ENCODE results near the gene AOX1.
"Not testable (repeated sequence)": the region's sequence is repeated elsewhere in the genome, so short reads cannot be mapped to it uniquely, and the experiment has no call there.

Gene AOX1

DNA sequence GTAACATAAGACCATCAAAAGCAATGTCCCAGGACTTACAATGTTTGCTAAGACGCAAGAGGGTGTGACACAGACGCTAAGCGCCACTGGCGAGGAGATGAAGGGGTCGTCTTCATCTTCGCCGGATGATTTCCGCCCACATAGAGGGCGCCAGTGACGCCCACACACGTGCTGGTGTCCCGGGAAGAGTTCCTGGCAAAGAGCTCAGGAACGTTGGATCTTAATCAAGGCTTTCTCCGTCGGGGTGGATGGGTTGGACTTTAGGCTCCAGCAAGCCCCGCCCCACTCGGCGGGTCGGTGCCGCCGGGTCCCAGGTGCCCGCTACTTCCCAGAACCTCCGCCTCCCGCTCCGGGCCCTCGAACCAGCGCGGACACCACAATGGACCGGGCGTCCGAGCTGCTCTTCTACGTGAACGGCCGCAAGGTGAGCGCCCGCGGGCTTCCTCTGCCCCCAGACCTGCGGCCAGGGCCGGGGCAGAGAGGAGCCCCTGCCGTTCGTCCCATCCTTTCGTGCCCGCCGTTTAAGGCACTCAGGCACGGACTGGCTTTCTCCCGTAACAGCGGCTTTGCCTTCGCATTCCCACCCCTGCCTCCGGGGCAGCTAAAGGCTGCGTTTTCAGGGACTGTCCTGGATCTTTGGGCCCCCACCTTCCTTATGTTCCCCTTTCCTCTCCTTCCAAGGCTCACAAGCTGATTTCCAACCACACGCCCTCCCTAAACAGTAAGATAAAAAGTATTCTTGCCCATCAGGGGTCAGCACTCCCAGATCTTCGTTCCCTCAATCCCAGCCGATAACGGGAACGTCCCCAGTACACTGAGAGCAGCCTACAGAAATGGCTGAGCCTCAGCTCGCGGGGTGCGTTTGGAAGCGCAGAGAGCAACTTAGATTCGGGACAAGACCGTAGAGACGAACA, at the start of gene AOX1:
AOX1 (plus strand) TSS at position 285 of the 914 bp plus-strand sequence; CDS start at position 380, 95 bp downstream.
- H3K9me3 ChIP-seq (ENCODE audit: control insufficient read depth, insufficient read depth, low read length) = no peaks in the 10 kb centered on the region
- no peaks in the 10 kb centered on the region for H3K4me1 ChIP-seq (ENCODE audit: insufficient read depth, low read length)
- peak within 1 kb of the TSS; percentile 66 for H3K9ac ChIP-seq (ENCODE audit: low read depth, low read length)
- H3K36me3 ChIP-seq (ENCODE audit: insufficient read depth, low read length) = no peaks in the 10 kb centered on the region

DNA sequence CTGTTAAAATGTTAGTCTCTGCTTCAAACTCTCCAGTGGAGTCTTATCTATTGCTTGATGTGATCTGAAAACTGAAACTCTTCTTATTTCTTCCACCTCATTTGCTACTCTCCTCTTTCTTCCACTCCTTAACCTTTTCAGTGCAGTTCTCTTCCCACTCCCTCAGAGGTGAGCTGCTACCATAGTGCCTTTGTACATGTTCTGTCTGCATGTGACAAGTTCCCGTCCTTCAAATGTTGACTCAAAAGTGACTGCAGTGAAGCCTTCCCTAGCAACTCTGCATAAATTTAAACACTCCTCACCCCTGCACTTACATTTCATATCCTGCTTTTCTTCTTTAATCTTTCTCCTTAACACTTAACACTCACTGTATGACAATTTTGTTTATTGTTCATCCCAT, 47.7 kb upstream of the AOX1 start:
- no peaks in the 10 kb centered on the region for H3K4me1 ChIP-seq (ENCODE audit: insufficient read depth, low read length)
- peaks cover 2% of the 10 kb centered on the region; the same call in 1 of the 2 replicates for H3K36me3 ChIP-seq (ENCODE audit: insufficient read depth, low read length)
- H3K9me3 ChIP-seq (ENCODE audit: control insufficient read depth, insufficient read depth, low read length) = no peaks in the 10 kb centered on the region
- no peak overlapping the region for H3K9ac ChIP-seq (ENCODE audit: low read depth, low read length)

DNA sequence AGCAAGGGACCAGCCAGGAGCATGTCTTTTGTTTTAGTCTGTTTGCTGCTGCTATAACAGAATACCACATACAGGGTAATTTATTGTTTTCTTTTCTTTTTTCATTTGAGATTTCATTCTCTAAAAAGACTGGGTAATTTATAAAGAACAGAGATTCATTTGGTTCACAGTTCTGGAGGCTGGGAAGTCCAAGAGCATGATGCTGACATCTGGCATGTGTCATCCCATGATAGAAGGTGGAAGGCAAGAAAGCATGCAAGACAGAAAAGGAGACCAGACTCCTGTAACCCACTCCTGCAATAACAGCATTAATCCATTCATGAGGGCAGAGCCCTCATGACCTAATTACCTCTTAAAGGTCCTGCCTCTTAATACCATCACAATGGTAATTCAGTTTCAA, 45.0 kb upstream of the AOX1 start:
- Histone ChIP-seq H3K36me3 (ENCODE audit: insufficient read depth, low read length) (0 out of 2 replicates have a peak, but pooled peaks cover 4% of the 10 kb centered on the region), H3K9me3 (ENCODE audit: control insufficient read depth, insufficient read depth, low read length) (no peaks in the 10 kb centered on the region), H3K9ac (ENCODE audit: low read depth, low read length) (no peak overlapping the region), H3K4me1 (ENCODE audit: insufficient read depth, low read length) (no peaks in the 10 kb centered on the region)

DNA sequence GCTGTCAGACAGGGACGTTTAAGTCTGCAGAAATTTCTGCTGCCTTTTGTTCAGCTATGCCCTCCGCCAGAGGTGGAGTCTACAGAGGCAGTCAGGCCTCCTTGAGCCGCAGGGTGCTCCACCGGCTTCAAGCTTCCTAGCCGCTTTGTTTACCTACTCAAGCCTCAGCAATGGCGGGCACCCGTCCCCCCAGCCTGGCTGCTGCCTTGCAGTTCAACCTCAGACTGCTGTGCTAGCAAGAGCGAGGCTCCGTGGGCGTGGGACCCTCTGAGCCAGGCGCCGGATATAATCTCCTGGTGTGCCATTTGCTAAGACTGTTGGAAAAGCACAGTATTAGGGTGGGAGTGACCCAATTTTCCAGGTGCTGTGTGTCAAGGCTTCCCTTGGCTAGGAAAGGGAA, 19.2 kb upstream of the AOX1 start:
- not testable (repeated sequence) for H3K9me3 ChIP-seq (ENCODE audit: control insufficient read depth, insufficient read depth, low read length); H3K9ac ChIP-seq (ENCODE audit: low read depth, low read length); H3K36me3 ChIP-seq (ENCODE audit: insufficient read depth, low read length); H3K4me1 ChIP-seq (ENCODE audit: insufficient read depth, low read length)

DNA sequence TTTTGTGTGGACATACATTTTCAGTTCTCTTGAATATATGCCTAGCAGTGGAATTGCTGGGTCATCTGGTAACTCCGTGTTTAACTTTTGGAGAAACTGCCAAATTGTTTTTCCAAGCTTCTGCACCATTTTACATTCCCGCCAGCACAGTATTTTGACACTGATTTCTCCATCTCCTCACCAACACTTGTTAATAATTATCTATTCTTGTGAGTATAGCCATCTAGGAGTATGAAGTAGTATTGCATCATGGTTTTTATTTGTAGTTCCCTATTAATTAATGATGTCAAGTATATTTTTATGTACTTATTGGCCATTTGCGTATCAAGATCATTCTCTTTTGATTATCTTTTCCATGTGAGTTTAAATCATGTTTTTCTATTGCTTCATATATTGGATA, 17.9 kb upstream of the AOX1 start:
- H3K4me1 ChIP-seq (ENCODE audit: insufficient read depth, low read length) = no peaks in the 10 kb centered on the region
- H3K36me3 ChIP-seq (ENCODE audit: insufficient read depth, low read length) = no peaks in the 10 kb centered on the region
- H3K9ac ChIP-seq (ENCODE audit: low read depth, low read length) = no peak overlapping the region
- H3K9me3 ChIP-seq (ENCODE audit: control insufficient read depth, insufficient read depth, low read length) = no peaks in the 10 kb centered on the region

DNA sequence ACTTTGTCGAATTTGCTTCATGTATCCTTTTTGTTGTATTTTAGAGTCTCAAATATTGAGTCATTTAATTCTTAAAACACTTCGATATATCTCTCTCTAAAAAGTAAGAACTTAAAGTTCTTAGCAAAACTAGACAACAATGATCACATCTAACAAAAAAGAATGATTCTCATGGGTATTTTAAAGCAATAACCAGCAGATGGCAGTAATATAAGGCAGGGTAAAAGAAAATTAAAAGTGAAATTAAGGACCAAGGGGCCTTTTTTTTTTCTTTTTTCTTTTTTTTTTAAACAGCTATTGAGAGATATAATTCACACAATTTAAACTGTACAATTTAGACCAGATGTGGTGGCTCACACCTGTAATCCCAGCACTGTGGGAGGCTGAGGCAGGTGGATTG, 9.9 kb upstream of the AOX1 start:
- Histone ChIP-seq H3K9me3 (ENCODE audit: control insufficient read depth, insufficient read depth, low read length) (no peaks in the 10 kb centered on the region), H3K36me3 (ENCODE audit: insufficient read depth, low read length) (no peaks in the 10 kb centered on the region), H3K9ac (ENCODE audit: low read depth, low read length) (no peak overlapping the region), H3K4me1 (ENCODE audit: insufficient read depth, low read length) (no peaks in the 10 kb centered on the region)

DNA sequence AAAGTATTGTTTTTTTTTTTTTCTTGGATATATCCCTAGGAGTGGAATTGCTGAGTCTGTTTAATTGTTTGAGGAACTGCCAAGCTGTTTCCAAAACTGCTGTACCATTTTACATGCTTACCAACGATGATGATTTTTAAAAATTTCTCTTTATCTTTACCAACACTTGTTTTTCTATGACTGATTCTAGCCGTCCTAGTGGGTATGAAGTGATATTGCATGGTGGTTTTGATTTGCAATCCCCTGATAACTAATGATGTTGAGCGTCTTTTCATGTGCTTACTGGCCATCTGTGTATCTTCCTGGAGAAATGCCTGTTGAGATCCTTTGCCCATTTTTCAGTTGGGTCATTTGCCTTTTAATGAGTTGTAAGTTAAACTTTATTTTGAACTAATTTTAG, 8.8 kb upstream of the AOX1 start:
- H3K9me3 ChIP-seq (ENCODE audit: control insufficient read depth, insufficient read depth, low read length) = no peaks in the 10 kb centered on the region
- H3K9ac ChIP-seq (ENCODE audit: low read depth, low read length) = no peak overlapping the region
- no peaks in the 10 kb centered on the region for H3K4me1 ChIP-seq (ENCODE audit: insufficient read depth, low read length)
- no peaks in the 10 kb centered on the region for H3K36me3 ChIP-seq (ENCODE audit: insufficient read depth, low read length)

DNA sequence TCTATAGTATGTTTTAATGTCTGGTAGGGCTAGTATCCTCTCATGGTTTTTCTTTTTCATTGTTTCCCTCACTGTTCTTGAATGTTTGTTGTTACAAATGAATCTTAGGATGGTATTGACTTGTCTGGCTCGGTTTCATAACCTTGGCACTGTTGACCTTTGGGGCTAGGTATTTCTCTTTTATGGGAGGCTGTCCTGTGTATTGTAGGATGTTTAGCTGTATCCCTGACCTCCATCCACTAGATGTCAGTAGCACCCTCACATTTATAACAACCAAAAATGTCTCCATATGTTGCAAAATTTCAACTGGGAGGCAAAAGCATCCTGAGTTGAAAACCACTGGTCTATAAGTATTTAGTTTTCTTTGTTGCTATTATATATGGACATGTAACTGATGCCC, 7.0 kb upstream of the AOX1 start:
- Histone ChIP-seq H3K9me3 (ENCODE audit: control insufficient read depth, insufficient read depth, low read length) (no peaks in the 10 kb centered on the region), H3K9ac (ENCODE audit: low read depth, low read length) (no peak overlapping the region), H3K36me3 (ENCODE audit: insufficient read depth, low read length) (no peaks in the 10 kb centered on the region), H3K4me1 (ENCODE audit: insufficient read depth, low read length) (no peaks in the 10 kb centered on the region)

DNA sequence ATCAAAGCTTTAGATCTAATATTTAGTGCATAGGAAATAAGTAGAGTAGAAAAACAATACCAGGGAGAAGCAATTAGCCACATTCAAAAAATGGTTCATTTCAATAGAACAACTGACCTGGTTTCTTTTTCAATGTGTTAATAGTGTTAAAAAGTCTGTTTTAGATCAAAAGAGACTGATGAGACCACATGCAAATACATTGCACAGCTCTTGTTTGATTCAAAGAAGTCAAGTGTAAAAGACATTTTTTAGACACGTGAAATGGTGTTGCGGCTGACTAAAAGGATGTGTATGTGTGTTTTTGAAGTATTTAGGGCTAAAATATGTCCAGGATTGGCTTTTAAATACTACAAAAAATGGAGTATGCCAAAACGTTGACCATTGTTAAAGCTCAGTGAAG, 1.2 kb upstream of the AOX1 start:
- H3K9ac ChIP-seq (ENCODE audit: low read depth, low read length) = no peak overlapping the region
- no peaks in the 10 kb centered on the region for H3K9me3 ChIP-seq (ENCODE audit: control insufficient read depth, insufficient read depth, low read length)
- H3K4me1 ChIP-seq (ENCODE audit: insufficient read depth, low read length) = no peaks in the 10 kb centered on the region
- H3K36me3 ChIP-seq (ENCODE audit: insufficient read depth, low read length) = no peaks in the 10 kb centered on the region

DNA sequence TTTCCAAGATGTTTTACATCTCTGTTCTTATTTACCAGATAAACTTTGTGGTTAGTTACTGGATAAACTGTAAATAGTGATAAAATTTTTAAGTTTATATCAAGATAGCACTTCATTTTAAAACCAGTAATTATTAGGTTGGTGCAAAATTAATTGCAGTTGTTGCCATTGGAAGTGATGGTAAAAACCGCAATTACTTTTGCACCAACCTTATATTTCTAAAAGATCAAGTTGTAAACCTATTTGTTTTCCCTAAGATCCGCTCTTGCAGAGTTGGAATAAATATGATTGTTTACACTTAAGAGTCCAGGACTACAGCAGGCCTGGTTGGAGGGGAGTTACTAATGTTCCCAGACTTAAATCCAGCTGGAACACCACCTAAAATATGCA, 479 bp upstream of the AOX1 start:
- Histone ChIP-seq H3K36me3 (ENCODE audit: insufficient read depth, low read length) (no peaks in the 10 kb centered on the region), H3K9me3 (ENCODE audit: control insufficient read depth, insufficient read depth, low read length) (no peaks in the 10 kb centered on the region), H3K4me1 (ENCODE audit: insufficient read depth, low read length) (no peaks in the 10 kb centered on the region), H3K9ac (ENCODE audit: low read depth, low read length) (peak overlapping the region; percentile 66)

DNA sequence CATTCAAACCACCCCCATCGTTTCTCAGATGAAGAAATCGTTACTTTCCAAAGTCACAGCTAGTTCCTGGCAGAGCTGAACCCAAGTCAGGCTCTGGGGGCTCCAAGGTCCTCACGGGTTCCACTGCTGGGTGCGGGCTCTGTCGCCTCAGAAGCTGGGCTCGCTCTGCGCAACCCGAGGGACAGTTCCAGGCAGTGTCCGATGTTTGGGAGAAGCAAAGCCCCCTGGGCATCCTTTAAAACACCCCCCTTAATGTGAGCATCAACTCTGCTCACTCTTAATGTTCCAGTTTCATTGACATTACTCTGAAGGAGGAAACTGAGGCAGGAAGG, 796 bp downstream of the AOX1 start:
- Histone ChIP-seq H3K9me3 (ENCODE audit: control insufficient read depth, insufficient read depth, low read length) (no peaks in the 10 kb centered on the region), H3K36me3 (ENCODE audit: insufficient read depth, low read length) (no peaks in the 10 kb centered on the region), H3K4me1 (ENCODE audit: insufficient read depth, low read length) (no peaks in the 10 kb centered on the region), H3K9ac (ENCODE audit: low read depth, low read length) (peak overlapping the region; percentile 66; the same call in 1 of the 2 replicates)

DNA sequence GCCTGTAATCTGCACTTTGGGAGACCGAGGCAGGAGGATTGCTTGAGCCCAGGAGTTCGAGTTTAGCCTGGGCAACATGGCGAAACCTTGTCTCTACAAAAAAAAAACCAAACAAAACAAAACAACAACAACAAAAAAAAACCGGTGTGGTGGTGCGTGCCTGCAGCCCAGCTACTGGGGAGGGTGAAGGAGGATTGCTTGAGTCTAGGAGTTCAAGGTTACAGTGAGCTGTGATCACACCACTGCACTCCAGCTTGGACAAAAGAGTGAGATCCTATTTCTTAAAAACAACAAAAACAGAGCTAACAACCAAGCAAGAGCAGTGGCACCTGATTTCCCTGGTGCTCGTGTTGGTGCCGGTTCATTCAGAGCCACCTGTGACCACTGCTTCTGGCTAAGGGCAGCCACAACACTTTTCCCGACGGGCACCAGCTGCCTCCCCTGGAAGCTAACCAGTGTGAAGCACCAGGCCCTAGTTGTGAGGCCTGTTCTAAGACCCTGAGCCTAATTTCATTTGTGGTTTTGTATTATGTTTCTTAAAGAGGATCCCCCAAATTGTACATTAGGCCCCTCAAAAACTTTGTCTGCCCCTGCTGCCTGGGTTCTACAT, 1.3 kb downstream of the AOX1 start:
- Histone ChIP-seq H3K36me3 (ENCODE audit: insufficient read depth, low read length) (no peaks in the 10 kb centered on the region), H3K9ac (ENCODE audit: low read depth, low read length) (peak overlapping the region; percentile 66; the same call in 1 of the 2 replicates), H3K4me1 (ENCODE audit: insufficient read depth, low read length) (no peaks in the 10 kb centered on the region), H3K9me3 (ENCODE audit: control insufficient read depth, insufficient read depth, low read length) (no peaks in the 10 kb centered on the region)

DNA sequence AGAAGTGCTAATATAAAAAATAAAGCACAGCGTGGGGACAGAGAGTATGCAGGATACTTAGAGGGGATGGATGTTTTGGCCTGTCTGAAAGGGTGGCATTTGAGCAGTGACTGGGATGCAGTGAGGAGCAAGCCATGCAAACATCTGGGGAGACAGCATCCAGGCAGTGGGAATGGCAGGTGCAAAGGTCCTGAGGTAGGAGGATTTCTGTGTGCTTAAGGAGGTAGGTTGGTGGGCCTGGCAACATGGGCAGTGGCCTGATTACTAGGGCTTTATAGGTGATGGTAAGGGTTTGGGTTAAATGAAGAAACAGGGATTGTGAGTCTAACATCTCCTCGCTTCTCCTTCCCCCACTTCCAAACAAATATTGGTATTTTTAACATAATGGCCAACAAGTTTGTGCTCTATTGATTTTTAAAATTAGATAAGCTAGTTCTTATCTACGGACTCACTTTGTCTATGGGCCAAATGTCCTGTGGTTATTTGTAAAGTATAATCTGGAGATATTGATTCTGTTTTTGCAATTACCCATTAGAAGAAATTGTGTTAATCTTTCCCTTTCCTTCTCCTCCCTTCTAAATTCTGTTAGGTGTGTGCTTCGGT, 2.4 kb downstream of the AOX1 start:
- H3K9me3 ChIP-seq (ENCODE audit: control insufficient read depth, insufficient read depth, low read length) = no peaks in the 10 kb centered on the region
- no peak overlapping the region for H3K9ac ChIP-seq (ENCODE audit: low read depth, low read length)
- H3K4me1 ChIP-seq (ENCODE audit: insufficient read depth, low read length) = no peaks in the 10 kb centered on the region
- H3K36me3 ChIP-seq (ENCODE audit: insufficient read depth, low read length) = no peaks in the 10 kb centered on the region

DNA sequence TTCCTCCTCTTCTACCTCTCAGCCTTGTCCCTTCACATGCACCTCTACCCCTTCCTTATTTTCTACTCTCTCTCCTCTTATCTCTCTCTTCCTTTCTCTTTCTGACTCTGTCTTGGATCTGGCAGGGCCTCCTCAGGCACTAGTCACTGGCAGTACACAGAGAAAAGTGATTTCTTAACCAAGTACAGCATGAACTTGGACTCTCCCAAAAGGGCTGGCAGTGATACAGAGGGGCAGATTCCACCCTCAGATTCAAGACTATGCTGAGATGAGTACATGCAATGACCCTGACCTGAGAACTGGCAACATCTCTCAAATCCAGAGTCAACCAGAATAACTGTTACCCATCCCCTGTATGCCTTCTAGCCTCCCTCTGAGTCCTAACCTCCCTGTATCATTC, 4.3 kb downstream of the AOX1 start:
- H3K9ac ChIP-seq (ENCODE audit: low read depth, low read length) = no peak overlapping the region
- no peaks in the 10 kb centered on the region for H3K36me3 ChIP-seq (ENCODE audit: insufficient read depth, low read length)
- no peaks in the 10 kb centered on the region for H3K4me1 ChIP-seq (ENCODE audit: insufficient read depth, low read length)
- no peaks in the 10 kb centered on the region for H3K9me3 ChIP-seq (ENCODE audit: control insufficient read depth, insufficient read depth, low read length)

DNA sequence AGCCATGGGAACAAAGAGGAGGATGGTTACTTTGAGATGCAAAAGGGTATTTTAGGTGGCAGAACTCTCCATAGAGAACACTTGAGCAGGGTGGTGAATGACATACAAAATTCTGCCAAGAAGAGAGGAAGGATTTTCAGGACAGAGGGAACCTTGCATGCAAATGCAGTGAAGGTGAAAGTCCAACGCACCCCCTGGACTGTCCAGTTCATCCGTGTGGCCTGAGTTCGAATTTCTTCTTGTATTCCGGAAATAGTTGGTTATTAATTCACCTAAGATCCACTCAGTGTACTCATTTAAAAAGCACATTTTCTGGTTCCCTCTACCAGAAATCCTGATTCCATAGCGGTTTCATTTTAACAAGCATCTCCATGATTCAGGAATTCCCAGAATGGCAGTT, 5.5 kb downstream of the AOX1 start:
- Histone ChIP-seq H3K36me3 (ENCODE audit: insufficient read depth, low read length) (no peaks in the 10 kb centered on the region), H3K9me3 (ENCODE audit: control insufficient read depth, insufficient read depth, low read length) (no peaks in the 10 kb centered on the region), H3K9ac (ENCODE audit: low read depth, low read length) (no peak overlapping the region), H3K4me1 (ENCODE audit: insufficient read depth, low read length) (no peaks in the 10 kb centered on the region)
